ENCODE data around the gene C1R. TPM values are rescaled to one million over a fixed set of nuclear protein-coding genes. Genes with fewer than 3 reads are reported as not detected.

The C1R gene

GRCh38 chr12:7035463-7035862, 56.8 kb downstream of the C1R start:
- DNase-seq, result no peak
- H3K36me3 ChIP-seq (ENCODE audit: control insufficient read depth, insufficient read depth, low read length), result no peaks in the 10 kb centered on the region
- H3K23ac ChIP-seq (ENCODE audit: low read length), result no peak overlapping the region
- WGBS (ENCODE audit: extremely low coverage, insufficient coverage, low lambda C conversion rate), result 100% methylated on average over 1 of the region's 2 CpGs
- H3K27me3 ChIP-seq (ENCODE audit: insufficient read depth, low read length, poor library complexity), result no peaks in the 10 kb centered on the region
- H3K4ac ChIP-seq (ENCODE audit: low read depth, low read length), result no peak overlapping the region
- no peak overlapping the region for H4K8ac ChIP-seq (ENCODE audit: low read depth, low read length)
- H3K4me2 ChIP-seq (ENCODE audit: low read length), result no peak overlapping the region
- no peak overlapping the region for H2AK5ac ChIP-seq (ENCODE audit: low read length)
- H3K4me1 ChIP-seq (ENCODE audit: control insufficient read depth, low read depth, low read length), result no peaks in the 10 kb centered on the region
- H3K4me3 ChIP-seq (ENCODE audit: low read length), result no peak overlapping the region
- H4K5ac ChIP-seq (ENCODE audit: low read length), result no peak overlapping the region
- H3K18ac ChIP-seq (ENCODE audit: low read length), result no peak overlapping the region
- no peak overlapping the region for H3K9ac ChIP-seq (ENCODE audit: low read length)
- H3K56ac ChIP-seq (ENCODE audit: low read length), result no peak overlapping the region
- no peak overlapping the region for H2BK120ac ChIP-seq (ENCODE audit: low read depth, low read length)
- H3K79me2 ChIP-seq (ENCODE audit: control insufficient read depth, insufficient read depth, low read length), result no peaks in the 10 kb centered on the region
- no peak overlapping the region for H3K27ac ChIP-seq (ENCODE audit: low read depth, low read length)
- no peak overlapping the region for H2BK5ac ChIP-seq (ENCODE audit: low read length)
- no peak overlapping the region for H2BK15ac ChIP-seq (replicated peaks; ENCODE audit: low read depth)
- no peaks in the 10 kb centered on the region for H3K79me1 ChIP-seq (ENCODE audit: low read length)

- no peaks in the 10 kb centered on the region for H3K79me2 ChIP-seq (ENCODE audit: control insufficient read depth, insufficient read depth, low read length)
- H3K27ac ChIP-seq (ENCODE audit: low read depth, low read length), result no peak overlapping the region
- H2BK120ac ChIP-seq (ENCODE audit: low read depth, low read length), result no peak overlapping the region
- H3K9ac ChIP-seq (ENCODE audit: low read length), result no peak overlapping the region
- no peak overlapping the region for H3K4me3 ChIP-seq (ENCODE audit: low read length)
- H3K18ac ChIP-seq (ENCODE audit: low read length), result no peak overlapping the region
- H3K79me1 ChIP-seq (ENCODE audit: low read length), result no peaks in the 10 kb centered on the region
- no peak overlapping the region for H3K4me2 ChIP-seq (ENCODE audit: low read length)
- no peaks in the 10 kb centered on the region for H3K27me3 ChIP-seq (ENCODE audit: insufficient read depth, low read length, poor library complexity)
- H3K4me1 ChIP-seq (ENCODE audit: control insufficient read depth, low read depth, low read length), result no peaks in the 10 kb centered on the region
- H3K56ac ChIP-seq (ENCODE audit: low read length), result no peak overlapping the region
- H3K4ac ChIP-seq (ENCODE audit: low read depth, low read length), result no peak overlapping the region
- H3K23ac ChIP-seq (ENCODE audit: low read length), result no peak overlapping the region
- no peak overlapping the region for H2BK15ac ChIP-seq (replicated peaks; ENCODE audit: low read depth)
- H2BK5ac ChIP-seq (ENCODE audit: low read length), result no peak overlapping the region
- no peak overlapping the region for H2AK5ac ChIP-seq (ENCODE audit: low read length)
- no peak for DNase-seq
- no CpG with 5 or more reads among the region's 1 CpG for WGBS (ENCODE audit: extremely low coverage, insufficient coverage, low lambda C conversion rate)
- H4K8ac ChIP-seq (ENCODE audit: low read depth, low read length), result no peak overlapping the region
- H3K36me3 ChIP-seq (ENCODE audit: control insufficient read depth, insufficient read depth, low read length), result no peaks in the 10 kb centered on the region
- no peak overlapping the region for H4K5ac ChIP-seq (ENCODE audit: low read length)
These were observed 57.8 kb downstream of the C1R start for GRCh38 chr12:7034464-7034863.

GRCh38 chr12:7032990-7033389, 59.3 kb downstream of the C1R start:
- no peaks in the 10 kb centered on the region for H3K4me1 ChIP-seq (ENCODE audit: control insufficient read depth, low read depth, low read length)
- WGBS (ENCODE audit: extremely low coverage, insufficient coverage, low lambda C conversion rate), result no CpG with 5 or more reads among the region's 2 CpGs
- H3K36me3 ChIP-seq (ENCODE audit: control insufficient read depth, insufficient read depth, low read length), result no peaks in the 10 kb centered on the region

GRCh38 chr12:7031306-7031705, 60.9 kb downstream of the C1R start:
- Histone ChIP-seq H3K56ac (ENCODE audit: low read length) (no peak overlapping the region), H2BK15ac (replicated peaks; ENCODE audit: low read depth) (no peak overlapping the region), H3K23ac (ENCODE audit: low read length) (no peak overlapping the region), H3K79me2 (ENCODE audit: control insufficient read depth, insufficient read depth, low read length) (no peaks in the 10 kb centered on the region), H3K4me1 (ENCODE audit: control insufficient read depth, low read depth, low read length) (no peaks in the 10 kb centered on the region), H4K5ac (ENCODE audit: low read length) (no peak overlapping the region), H3K4me2 (ENCODE audit: low read length) (no peak overlapping the region), H2AK5ac (ENCODE audit: low read length) (no peak overlapping the region), H3K79me1 (ENCODE audit: low read length) (no peaks in the 10 kb centered on the region), H3K27me3 (ENCODE audit: insufficient read depth, low read length, poor library complexity) (no peaks in the 10 kb centered on the region), H3K27ac (ENCODE audit: low read depth, low read length) (no peak overlapping the region), H3K4me3 (ENCODE audit: low read length) (no peak overlapping the region), H4K8ac (ENCODE audit: low read depth, low read length) (no peak overlapping the region), H3K36me3 (ENCODE audit: control insufficient read depth, insufficient read depth, low read length) (no peaks in the 10 kb centered on the region), H2BK120ac (ENCODE audit: low read depth, low read length) (no peak overlapping the region), H3K9ac (ENCODE audit: low read length) (no peak overlapping the region), H3K18ac (ENCODE audit: low read length) (no peak overlapping the region), H2BK5ac (ENCODE audit: low read length) (no peak overlapping the region), H3K4ac (ENCODE audit: low read depth, low read length) (no peak overlapping the region)
- DNase-seq, result no peak
- no CpG with 5 or more reads among the region's 6 CpGs for WGBS (ENCODE audit: extremely low coverage, insufficient coverage, low lambda C conversion rate)

More at GRCh38 chr12:7032990-7033389, 59.3 kb downstream of the C1R start:
- Histone ChIP-seq H4K8ac (ENCODE audit: low read depth, low read length) (no peak overlapping the region), H2BK15ac (replicated peaks; ENCODE audit: low read depth) (no peak overlapping the region), H3K4ac (ENCODE audit: low read depth, low read length) (no peak overlapping the region), H3K27ac (ENCODE audit: low read depth, low read length) (no peak overlapping the region), H3K18ac (ENCODE audit: low read length) (no peak overlapping the region), H3K27me3 (ENCODE audit: insufficient read depth, low read length, poor library complexity) (no peaks in the 10 kb centered on the region), H3K4me3 (ENCODE audit: low read length) (no peak overlapping the region), H3K56ac (ENCODE audit: low read length) (no peak overlapping the region), H4K5ac (ENCODE audit: low read length) (no peak overlapping the region), H2AK5ac (ENCODE audit: low read length) (no peak overlapping the region), H2BK120ac (ENCODE audit: low read depth, low read length) (no peak overlapping the region), H3K79me2 (ENCODE audit: control insufficient read depth, insufficient read depth, low read length) (no peaks in the 10 kb centered on the region), H3K23ac (ENCODE audit: low read length) (no peak overlapping the region), H3K79me1 (ENCODE audit: low read length) (no peaks in the 10 kb centered on the region), H2BK5ac (ENCODE audit: low read length) (no peak overlapping the region), H3K9ac (ENCODE audit: low read length) (no peak overlapping the region), H3K4me2 (ENCODE audit: low read length) (no peak overlapping the region)
- no peak for DNase-seq

Small RNAs within 50 kb of the gene (small RNA-seq; reads per million reads assigned to genes)
- not detected for gene AC006512.1 (ENCODE audit: insufficient read depth)
- gene RNU6-485P (ENCODE audit: insufficient read depth), result not detected
